ENCODE results near the gene PLD1. TPM values are rescaled to one million over a fixed set of nuclear protein-coding genes. Genes with fewer than 3 reads are reported as not detected.

Gene PLD1
- total RNA-seq, 1 donor from 2014 or later = 0.93 TPM

- Mint-ChIP-seq H3K4me1 (no peaks in the 10 kb centered on the region), H3K9me3 (no peaks in the 10 kb centered on the region), H3K27me3 (ENCODE audit: low read depth) (no peaks in the 10 kb centered on the region), H3K4me3 (no peak overlapping the region), H3K36me3 (ENCODE audit: low read depth) (no peaks in the 10 kb centered on the region), H3K27ac (ENCODE audit: unreplicated experiment) (peak overlapping the region; percentile 17)
- DNase-seq (ENCODE audit: low read depth, low spot score) = no peak
- no peak for TF ChIP-seq CTCF (conservative IDR thresholded peaks at IDR 0.05)
Observed at GRCh38 chr3:171598990-171599389, 211.3 kb downstream of the PLD1 start.

GRCh38 chr3:171592786-171593185 lies 217.5 kb downstream of the PLD1 start:
- H3K4me1 Mint-ChIP-seq = peaks cover 5% of the 10 kb centered on the region
- H3K27ac Mint-ChIP-seq (ENCODE audit: unreplicated experiment) = no peak overlapping the region
- H3K9me3 Mint-ChIP-seq = peaks cover 2% of the 10 kb centered on the region
- no peak for DNase-seq (ENCODE audit: low read depth, low spot score)
- TF ChIP-seq CTCF (conservative IDR thresholded peaks at IDR 0.05) = no peak
- H3K36me3 Mint-ChIP-seq (ENCODE audit: low read depth) = no peaks in the 10 kb centered on the region
- H3K4me3 Mint-ChIP-seq = no peak overlapping the region
- no peaks in the 10 kb centered on the region for H3K27me3 Mint-ChIP-seq (ENCODE audit: low read depth)

- no peak for TF ChIP-seq CTCF (conservative IDR thresholded peaks at IDR 0.05)
- Mint-ChIP-seq H3K27me3 (ENCODE audit: low read depth) (no peaks in the 10 kb centered on the region), H3K27ac (ENCODE audit: unreplicated experiment) (no peak overlapping the region), H3K4me3 (no peak overlapping the region), H3K9me3 (peaks cover 2% of the 10 kb centered on the region), H3K36me3 (ENCODE audit: low read depth) (no peaks in the 10 kb centered on the region), H3K4me1 (peaks cover 5% of the 10 kb centered on the region)
- DNase-seq (ENCODE audit: low read depth, low spot score) = no peak
Observed at GRCh38 chr3:171591070-171591469, 219.2 kb downstream of the PLD1 start.

GRCh38 chr3:171586274-171586673 lies 224.0 kb downstream of the PLD1 start:
- no peak for DNase-seq (ENCODE audit: low read depth, low spot score)
- H3K4me3 Mint-ChIP-seq = no peak overlapping the region
- no peaks in the 10 kb centered on the region for H3K27me3 Mint-ChIP-seq (ENCODE audit: low read depth)
- no peak overlapping the region for H3K27ac Mint-ChIP-seq (ENCODE audit: unreplicated experiment)
- H3K9me3 Mint-ChIP-seq = peaks cover 2% of the 10 kb centered on the region
- H3K36me3 Mint-ChIP-seq (ENCODE audit: low read depth) = no peaks in the 10 kb centered on the region
- peaks cover 5% of the 10 kb centered on the region for H3K4me1 Mint-ChIP-seq
- TF ChIP-seq CTCF (conservative IDR thresholded peaks at IDR 0.05) = no peak

GRCh38 chr3:171585039-171585438 lies 225.2 kb downstream of the PLD1 start:
- DNase-seq (ENCODE audit: low read depth, low spot score) = no peak
- no peak overlapping the region for H3K27ac Mint-ChIP-seq (ENCODE audit: unreplicated experiment)

More at GRCh38 chr3:171585039-171585438, 225.2 kb downstream of the PLD1 start:
- TF ChIP-seq CTCF (conservative IDR thresholded peaks at IDR 0.05) = no peak
- H3K36me3 Mint-ChIP-seq (ENCODE audit: low read depth) = no peaks in the 10 kb centered on the region
- H3K27me3 Mint-ChIP-seq (ENCODE audit: low read depth) = no peaks in the 10 kb centered on the region
- H3K4me3 Mint-ChIP-seq = no peak overlapping the region
- H3K9me3 Mint-ChIP-seq = peaks cover 2% of the 10 kb centered on the region
- no peaks in the 10 kb centered on the region for H3K4me1 Mint-ChIP-seq

All from neural crest cell (in vitro differentiated cells).